Fibroblast of skin of right quadriceps (primary cell): ENCODE data around the gene TCERG1L.
"Not testable (repeated sequence)": the region's sequence is repeated elsewhere in the genome, so short reads cannot be mapped to it uniquely, and the experiment has no call there.

ENCODE experiments used
- DNase-seq: peaks from one replicate; pipeline ENCODE4 v3.0.0-alpha.2; 2013

Gene TCERG1L

DNA sequence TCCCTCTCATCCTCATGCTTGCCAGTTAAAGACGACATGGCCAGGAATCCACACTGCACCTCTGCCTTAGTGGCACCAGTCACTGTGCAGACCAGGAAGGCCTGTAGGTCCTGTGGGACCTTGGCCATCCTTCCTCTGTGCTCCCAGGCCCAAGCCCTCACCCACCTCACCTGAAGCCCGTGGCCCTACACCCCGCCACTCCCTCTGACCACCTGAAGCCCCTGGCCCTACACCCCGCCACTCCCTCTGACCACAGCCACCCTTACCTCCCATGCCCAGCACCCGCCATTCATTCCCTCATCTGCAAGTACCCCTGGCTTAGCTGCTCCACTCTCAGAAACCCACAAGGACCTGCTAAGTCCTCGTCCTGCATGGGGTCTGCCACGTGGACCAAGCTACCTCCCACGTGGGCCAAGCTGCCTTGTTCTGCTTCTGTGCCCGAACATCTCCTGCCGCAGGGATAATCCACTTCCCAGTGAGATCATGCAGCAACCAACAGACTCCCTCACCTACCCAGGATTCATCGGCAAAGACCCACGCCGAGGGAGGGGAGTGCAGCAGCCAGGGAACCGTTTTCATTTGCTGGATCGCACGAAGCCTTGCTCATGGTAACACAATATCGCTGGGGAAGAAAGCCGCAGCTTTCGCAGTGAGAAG lies 151.2 kb downstream of the TCERG1L start:
- no peak for DNase-seq

DNA sequence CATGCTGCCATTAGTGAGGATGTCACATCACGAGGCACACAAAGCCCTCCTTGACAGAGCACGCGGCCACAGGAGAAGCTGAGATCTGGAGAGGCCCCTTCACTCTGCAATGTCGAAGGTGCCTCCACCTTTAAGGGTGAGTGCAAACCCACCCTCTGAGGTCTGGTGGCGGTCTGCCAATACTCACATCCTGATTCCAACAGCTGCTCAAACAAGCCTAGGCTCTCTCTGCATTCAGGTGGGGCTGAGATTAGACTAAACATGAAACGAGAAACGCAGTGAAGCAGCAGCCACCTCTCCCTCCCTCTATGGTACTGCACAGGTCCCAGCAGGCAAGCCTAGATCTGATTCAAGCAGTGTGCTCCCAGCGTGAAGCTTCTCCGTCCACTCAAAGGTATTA lies 151.8 kb downstream of the TCERG1L start:
- no peak for DNase-seq

DNA sequence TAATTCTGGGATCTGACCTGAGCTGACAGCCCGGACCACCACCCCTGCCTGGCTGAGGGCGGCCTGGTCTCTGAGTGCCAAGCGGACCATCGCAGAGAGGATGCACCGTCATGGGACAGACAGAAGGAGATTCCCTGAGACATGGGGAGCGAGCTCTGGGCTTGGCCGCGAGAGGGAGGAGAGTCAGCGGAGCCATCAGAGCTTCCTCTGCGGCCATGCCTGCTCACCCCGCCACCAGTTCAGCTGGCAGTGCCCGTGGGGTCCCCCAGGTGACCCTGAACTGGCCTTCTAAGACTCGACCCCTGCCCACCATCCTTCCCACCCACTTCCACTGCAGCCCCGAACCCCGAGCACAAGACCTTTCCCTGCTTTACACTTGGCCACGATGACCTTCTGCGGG lies 152.8 kb downstream of the TCERG1L start:
- no peak for DNase-seq

DNA sequence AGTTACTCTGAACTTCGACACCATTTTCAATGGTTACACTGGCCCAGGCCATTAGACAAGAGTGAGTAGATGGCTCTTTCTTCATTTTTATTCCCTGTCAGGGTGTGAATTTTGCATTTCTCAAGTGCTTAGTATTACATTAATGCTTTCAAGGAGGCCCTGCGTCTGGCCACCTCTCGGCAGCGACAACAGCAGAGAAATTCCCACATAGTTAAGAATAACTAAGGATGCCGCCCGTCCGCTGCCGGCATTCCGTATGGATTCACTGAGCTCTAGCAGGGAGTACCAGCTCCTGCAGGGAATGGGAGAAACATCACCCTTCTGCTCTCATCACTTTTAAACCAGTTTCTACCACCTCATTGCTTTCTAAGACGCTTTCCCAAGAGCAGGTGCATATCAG lies 153.6 kb downstream of the TCERG1L start:
- DNase-seq = no peak

DNA sequence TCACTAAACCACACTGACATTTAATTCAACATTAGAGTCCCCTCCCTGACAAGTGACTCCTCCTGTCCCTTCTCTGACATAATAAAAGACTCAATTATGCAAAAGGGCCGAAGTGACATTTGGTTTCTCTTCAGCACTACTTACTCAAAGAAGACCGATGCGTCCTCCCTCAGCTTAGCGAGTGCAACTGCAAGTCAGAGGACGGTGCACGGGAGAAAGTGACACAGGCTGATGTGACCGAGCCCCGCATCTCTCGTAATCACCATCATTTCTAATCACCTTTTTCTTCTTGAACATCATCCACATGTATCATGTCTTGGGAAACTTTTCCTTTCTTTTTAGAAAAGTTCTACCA lies 155.7 kb downstream of the TCERG1L start:
- no peak for DNase-seq

DNA sequence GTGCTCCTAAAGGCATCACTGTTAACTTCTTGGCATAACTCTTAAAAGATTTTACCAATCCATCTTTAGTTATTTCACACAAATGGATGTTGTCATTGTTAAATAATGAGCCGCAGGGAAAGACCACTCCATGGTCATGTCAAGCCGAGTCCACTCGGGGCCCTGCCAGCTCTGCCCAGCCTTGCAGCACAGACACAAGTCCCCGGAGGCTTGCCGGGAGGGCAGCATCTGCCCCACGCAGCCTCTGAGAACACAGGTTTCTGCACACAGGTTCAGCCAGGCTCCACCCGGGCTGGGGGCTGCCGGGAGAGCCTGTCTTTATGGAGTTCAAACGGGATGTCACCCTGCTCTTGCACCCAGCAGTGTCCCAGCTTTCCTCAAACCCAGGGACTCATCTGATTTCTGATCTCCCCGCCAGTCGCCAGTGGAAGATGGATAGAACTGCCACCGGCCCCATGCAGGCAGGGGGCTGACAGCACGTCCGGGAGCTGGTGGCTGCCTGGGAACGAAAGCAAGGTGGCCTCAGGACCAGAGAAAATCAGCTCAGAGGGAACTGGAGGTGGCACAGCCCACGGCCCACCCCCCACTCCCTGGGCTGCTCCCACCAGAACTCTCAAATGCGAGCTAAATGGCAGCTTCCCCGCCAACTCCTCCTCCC lies 156.2 kb downstream of the TCERG1L start:
- DNase-seq = no peak

DNA sequence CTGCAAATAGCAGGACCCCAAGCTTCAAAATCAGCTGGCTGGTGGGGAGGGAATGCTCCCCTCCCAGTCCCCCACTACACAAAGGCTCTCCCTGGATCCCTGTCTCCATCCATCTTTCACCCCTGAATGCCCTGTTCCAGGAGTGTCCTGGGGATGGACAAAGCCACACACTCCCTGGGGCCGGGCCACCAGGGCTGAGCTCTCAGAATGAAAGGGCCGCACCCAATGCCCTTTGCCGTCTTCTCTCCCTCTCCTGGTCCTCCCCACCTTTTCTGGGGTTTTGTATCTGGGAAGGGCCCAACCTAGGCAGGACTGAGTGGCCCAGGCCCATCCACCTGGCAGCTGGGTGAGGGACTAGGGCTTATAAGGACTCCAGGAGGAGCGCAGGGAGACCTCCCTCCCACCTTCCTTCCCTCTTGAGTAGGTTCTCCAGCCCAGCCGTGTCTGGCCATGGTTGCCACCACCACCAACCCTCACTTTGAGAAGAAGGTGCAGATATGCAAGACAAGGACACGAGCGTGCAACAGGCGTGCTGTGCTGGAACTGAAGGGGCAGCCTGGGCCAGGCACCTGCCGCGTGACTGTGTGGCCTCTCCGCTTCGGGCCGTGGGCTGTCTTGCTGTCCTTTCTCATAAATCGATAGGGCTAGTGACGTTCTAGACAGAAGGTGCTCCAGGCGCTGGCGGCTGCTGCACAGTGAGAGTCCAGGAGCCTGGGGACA lies 157.1 kb downstream of the TCERG1L start:
- DNase-seq = no peak

DNA sequence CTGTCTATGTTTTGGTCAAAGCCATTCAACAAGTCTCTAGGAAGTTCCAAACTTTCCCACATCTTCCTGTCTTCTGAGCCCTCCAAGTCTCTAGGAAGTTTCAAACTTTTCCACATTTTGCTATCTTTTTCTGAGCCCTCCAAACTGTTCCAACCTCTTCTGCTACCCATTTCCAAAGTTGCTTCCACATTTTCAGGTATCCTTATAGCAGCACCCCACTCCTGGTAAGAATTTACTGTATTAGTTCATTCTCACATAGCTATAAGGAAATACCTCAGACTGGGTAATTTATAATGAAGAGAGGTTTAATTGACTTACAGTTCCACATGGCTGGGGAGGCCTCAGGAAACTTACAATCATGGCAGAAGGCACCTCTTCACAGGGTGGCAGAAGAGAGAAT lies 159.1 kb downstream of the TCERG1L start:
- not testable (repeated sequence) for DNase-seq

DNA sequence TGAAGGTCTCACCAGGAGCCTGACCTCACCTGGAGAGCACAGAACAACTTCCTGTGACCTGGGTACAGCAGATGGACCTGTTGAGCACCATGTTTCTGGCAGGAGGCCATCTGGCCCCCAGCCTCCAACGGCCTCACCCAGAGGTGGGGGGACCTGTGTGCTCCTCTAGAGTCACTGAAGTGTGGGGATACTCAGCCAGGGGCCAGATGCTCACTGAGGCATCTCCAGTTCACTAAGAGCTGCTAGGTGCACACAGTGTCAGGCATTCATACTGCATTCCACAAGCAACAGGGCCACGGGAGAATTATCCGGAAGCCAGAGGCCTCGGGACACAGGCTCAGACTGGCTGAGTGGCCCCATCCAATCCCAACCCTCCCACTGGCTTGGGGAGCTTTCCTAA lies 161.4 kb downstream of the TCERG1L start:
- no peak for DNase-seq

DNA sequence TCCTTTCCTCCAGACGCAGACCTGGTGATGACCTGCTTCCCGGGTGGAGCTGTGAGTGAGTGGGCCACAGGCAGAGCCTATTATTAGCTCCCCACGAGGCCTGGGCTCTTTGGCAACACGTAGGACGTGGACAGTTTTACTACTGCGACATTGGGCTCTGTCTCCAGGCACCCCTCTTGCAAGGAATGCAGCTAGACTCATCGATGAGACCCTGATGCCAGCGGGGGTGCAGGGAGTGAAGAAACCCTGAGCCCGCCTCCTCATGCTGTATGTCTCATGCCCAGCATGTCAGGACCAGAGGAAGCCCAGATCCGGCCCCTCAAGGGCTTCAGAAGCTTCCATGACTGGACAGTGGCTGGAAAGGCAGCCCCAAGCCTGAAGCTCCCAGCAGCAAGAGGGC lies 161.9 kb downstream of the TCERG1L start:
- no peak for DNase-seq

DNA sequence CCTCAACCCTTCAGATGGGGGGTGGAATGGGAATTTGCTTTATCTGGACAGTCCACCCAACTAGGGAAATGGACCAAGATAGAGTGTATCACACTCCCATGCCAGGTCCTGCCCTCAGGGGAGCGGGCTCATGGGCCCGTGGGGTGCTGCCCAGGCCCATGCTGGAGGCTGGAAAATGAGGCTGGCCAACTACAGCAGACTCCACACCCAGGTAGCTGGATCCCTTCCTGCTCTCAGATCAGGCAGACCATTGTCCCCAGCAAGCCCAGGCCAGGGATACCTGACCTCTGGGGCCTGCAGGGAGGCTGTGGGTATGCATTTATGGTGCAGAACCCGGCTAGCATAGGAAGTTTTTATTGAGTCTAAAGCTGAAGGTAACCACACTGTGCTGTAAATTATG lies 162.4 kb downstream of the TCERG1L start:
- no peak for DNase-seq

DNA sequence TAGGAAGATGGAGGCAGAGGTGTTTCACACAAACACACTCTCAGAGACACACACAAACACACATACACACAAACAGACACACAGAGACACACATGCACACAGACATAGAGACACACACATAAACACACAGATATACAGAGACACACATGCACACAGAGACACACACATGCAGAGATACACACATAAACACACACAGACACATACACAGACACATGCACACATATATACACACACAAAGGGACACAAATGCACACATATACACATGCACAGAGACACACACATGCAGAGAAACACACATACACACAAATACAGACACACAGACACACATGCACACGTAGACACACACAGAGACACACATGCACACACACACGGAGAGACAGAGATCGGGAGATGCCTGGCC lies 163.3 kb downstream of the TCERG1L start:
- DNase-seq = no peak

DNA sequence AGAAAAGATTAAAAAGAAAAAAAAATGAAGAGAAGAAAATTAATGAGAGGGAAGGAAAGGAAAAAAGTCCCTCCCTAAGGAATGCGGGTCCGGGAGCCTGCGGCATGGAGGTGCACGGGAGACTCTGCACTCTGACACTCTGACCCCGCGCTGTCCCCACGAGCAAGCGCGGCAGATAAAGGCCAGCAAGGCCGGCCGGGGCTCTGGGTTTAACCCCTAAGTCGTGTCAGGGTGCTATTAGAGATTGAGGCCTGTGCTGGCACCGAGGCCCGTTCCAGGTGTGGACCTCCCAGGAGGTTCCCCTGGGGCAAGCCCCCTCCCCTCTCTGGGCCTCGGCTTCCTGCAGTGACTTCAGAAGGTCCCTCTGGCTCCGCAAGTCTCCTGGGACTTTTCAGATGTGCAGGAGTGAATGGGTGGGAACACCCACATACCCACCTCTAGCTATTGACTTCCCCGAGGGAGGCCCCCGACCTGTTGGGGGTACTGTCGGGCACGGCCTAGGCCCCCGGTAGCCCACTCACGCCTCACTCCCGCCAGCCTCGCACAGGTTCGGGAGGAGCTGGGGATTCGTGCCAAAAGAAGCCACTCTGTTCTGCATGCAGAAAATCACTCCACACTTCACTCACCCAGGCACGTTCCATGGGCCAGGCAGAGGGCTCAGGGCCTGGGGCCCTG lies 164.1 kb downstream of the TCERG1L start:
- DNase-seq = no peak

DNA sequence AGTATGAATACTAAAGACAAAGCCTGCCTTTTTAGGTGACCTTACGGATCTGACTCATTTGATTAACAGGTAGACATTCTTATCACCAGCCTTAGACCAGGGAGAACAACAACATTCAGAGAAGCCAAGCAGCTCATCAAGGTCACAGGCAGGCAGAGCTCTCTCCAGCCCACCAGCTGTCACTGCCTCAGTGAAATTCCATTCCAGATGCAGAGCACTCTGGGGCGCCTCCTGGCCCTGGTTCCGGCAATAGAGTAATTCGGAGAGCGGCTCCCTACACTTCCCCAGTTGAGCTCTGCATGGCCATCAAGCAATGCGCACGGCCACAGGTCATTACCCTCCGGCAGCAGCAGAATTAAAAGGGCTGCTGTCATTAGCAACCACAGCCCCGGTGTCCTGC lies 164.7 kb downstream of the TCERG1L start:
- DNase-seq = no peak

DNA sequence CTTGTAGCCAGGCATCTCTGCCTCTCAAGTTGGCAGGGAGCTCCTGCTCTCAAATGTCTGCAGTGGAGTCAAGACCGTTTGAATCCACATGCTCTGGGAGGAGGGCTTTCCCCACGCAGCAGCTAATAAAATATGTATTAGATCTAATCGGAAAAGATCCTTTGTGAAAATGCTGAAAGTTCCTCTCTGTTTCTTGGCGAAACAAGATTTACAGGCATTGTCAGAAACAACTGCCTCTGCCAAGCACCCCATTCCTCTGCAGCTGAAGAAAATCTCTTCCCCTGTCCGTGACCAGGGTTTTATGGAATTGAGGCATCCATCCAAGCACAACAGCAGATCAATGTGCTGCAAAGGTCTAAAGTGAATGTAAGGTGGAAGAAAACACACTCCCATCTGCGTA lies 165.8 kb downstream of the TCERG1L start:
- DNase-seq = no peak

DNA sequence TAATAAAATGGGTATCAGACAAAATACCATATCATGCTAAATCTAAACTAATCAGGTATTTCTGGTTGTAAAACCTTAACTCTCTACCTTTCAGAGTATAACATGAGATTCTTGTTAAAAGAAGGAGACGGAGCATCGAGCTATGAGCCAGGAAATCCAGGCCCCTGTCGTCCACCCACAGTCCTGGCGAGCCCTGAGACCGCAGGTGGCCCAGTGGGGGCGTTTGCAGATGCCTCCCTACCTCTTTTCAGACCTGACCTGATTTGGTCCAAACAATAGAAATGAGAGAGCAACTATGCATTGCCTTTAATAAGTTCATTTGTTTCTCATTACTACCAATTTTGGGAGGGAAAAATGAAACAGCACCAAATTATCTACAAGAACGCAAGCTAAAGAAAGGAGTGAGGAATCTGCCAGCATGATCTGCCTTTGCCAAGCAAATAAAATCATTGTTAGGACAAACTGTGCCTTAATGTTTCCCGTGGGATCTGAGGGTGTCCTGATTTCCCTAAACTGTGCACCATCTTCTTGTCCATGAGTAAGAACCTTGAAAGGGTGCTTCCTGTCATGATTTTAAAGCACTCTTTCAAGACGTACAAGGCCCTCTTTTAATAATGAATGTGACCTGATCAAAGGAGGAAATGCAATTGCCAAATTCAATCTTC lies 166.7 kb downstream of the TCERG1L start:
- no peak for DNase-seq

DNA sequence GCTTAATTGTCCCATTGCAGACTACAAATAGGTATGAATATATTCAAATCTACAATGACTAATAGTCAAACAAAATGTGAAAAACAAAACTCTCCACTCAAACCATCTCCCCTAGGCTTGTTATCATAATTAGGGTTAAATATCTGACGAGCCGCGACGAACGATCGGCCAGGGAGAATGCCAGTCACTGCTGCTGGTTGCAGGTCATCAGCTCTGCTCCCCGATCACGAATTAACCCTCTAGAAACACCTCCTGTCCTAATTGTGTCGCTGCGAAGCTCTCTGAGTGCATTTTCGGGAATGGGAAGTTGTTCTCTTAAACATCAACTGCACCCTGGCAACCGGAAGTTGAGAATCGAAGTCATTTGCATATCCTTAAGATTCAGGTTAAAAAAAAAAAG lies 167.3 kb downstream of the TCERG1L start:
- no peak for DNase-seq

DNA sequence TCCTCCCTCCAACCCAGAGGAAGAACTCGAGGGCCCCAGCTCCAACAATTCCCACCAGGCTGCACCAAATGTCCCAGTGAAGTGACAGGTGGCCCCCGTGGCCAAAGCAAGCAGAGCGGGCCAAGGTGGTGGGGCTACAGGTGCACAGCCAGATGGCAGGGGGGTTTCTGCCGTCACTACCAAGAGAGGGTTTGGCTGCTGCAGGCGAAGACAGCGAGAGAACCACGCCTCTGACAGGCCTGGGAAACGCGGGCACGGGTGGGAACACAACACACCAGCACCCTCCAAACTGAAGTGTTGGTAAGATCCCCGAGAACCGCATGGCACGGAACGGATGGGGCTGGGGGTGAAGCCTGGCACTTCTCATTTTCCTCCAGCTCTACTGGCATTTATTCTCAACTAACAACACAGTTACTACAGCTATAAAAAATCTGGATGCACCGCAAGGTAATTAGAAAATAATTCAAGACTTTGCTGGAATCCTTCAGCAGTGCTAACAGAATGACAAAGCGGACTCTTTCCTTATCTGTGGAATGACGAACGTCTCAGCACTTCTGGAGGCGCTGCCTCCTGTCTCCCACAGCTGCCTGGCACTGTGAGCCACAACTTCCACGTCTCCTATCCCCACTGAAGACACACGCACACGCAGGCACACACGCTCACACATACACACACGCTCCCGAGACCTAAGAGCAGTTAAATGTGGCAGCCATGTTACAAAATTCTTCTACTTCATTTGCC lies 167.9 kb downstream of the TCERG1L start:
- no peak for DNase-seq

DNA sequence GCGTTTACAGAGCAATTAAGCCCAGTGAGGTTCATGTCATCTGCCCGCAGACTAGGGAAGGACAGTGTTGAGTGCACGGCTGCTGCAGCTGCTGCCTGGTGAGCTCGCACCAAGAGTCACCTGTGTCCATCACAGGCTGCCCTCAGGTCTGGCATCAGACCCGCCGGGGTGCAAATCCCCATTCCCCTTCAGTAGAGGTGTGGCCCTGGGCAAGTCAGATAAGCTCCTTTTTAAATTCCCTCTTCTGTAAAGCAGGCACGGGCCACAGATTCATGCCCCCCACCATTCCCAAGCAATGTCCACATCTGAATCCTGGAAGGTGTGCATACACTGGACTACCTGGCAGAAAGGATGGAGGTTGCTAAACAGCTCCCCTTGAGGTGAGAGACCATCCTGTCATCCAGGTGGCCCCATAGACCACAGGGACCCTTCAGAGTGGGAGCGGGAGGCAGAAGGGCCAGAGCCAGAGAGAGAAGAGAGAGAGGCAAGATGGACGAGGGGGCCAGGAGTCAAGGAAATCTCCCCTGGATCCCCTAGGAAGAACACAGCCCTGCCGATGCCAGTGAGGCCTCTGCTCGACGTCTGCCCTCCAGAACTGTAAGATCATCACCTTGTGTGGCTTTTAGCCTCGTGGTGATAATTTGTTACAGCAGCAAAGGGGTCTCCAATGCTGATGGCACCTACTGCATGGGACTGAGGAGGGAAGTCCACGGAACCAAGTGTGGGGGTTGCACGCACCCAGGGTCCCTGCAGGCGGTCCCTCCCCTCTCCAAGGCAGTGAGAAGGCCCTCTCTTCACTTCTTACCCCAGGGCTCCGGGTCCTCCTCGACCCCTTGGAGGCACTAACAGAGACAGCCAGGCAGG lies 168.8 kb downstream of the TCERG1L start:
- DNase-seq = no peak

DNA sequence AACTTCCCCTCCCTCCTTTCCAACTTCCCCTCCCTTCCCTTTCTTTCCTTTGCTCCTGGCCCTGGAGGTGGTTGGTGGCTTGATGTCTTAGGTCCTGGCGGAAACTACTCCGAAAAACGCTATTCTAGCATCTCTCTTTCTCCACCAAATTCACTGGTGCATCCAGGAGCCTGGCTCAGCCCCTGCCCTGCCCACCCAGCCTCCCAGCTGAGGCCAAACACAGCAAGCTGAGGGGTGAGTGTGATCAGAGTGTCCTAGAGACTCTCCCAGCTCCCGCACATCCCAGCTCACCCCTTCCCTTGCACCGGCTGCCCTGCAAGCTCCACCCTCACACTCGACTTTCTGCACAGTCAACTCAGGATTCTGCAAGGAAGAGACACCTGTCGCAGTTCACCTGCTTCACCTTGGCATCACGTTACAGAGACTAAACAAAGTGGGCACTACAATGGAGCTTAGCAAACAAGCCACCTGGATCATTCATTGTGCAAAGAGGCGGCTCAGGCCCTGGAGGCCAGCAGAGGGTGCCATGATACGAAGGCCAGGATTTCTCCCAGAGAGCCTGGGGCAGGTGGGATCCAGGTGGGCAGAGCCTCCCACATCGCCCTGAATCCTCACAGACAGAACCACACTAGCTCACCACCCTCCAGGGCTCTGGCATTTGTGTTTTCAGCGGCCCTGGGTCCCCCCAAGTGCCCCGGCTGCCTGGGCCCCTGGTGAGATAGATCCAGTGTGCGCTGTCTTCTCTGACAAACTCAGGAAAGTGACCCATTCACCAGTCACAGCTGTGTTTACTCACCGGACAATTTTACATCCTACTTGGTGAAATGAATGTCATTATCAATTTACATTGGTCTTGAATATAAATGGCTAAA lies 169.6 kb downstream of the TCERG1L start:
- DNase-seq = no peak

DNA sequence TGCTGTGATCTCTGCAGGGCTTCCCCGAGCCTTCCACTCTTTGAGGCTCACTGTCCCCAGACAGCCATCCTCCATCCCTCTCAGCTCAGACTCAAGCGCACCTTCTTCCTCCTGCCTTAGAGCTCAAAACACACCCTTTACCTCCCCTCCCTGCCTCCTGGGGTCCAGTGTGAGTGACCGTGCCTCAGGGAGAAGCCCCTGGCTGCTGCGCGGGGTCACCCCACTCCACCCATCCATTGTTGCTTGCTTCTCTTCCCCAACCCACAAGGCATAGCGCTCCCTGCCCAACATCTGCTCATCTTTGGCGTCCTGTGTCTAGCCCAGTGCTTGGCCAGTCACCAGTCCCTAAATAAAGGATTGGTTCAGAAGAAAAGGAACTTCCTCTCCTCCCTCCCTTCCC lies 170.3 kb downstream of the TCERG1L start:
- no peak for DNase-seq
